ENCODE data around the gene ALOX12. TPM values are rescaled to one million over a fixed set of nuclear protein-coding genes. Genes with fewer than 3 reads are reported as not detected.

Gene ALOX12
- total RNA-seq, 1 experiment from 2014 or later = not detected

- intact Hi-C loops (cut with micrococcal nuclease) = no loop called here
- Histone ChIP-seq H3K9me2 (ENCODE audit: insufficient read depth) (no peaks in the 10 kb centered on the region), H3K79me2 (ENCODE audit: insufficient read depth, low read length) (no peaks in the 10 kb centered on the region), H3K27me3 (ENCODE audit: insufficient read depth, low read length) (no peaks in the 10 kb centered on the region), H3K9me3 (ENCODE audit: control insufficient read depth in 1 of 2, insufficient read depth in 1 of 2, low read depth in 1 of 2, low read length in 2 of 2) (no peaks in the 10 kb centered on the region), H3K4me1 (ENCODE audit: control insufficient read depth in 1 of 2, insufficient read depth in 2 of 2, low read length in 2 of 2) (peaks cover 6 to 44% of the 10 kb centered on the region in 2 experiments; a peak in 3 of 4 replicates), H3K36me3 (ENCODE audit: control insufficient read depth in 1 of 2, insufficient read depth in 2 of 2, low read length in 2 of 2) (no peaks in the 10 kb centered on the region), H3K4me2 (ENCODE audit: low read length) (peak overlapping the region; percentile 73), H3K9ac (ENCODE audit: low read length) (peak overlapping the region; percentile 43), H4K20me1 (ENCODE audit: insufficient read depth) (no peaks in the 10 kb centered on the region), H3K27ac (ENCODE audit: low read depth, low read length) (no peak overlapping the region), H3K4me3 (replicated peaks in 1 of 2; ENCODE audit: low read depth in 1 of 2, low read length in 2 of 2) (peak overlapping the region; percentile 11 to 38; a peak in 3 of 4 replicates), H2AFZ (ENCODE audit: low read depth, low read length, poor library complexity, severe bottlenecking) (no peak overlapping the region)
- ATAC-seq = peak; percentile 79
- TF ChIP-seq SIN3A (IDR thresholded peaks at IDR 0.05; ENCODE audit: low read depth) = no peak
- TF ChIP-seq ZNF274 (IDR thresholded peaks at IDR 0.05; ENCODE audit: low read depth, low read length) = no peak
- no peak for TF ChIP-seq ELF1 (IDR thresholded peaks at IDR 0.05; ENCODE audit: borderline replicate concordance, low read depth)
- TF ChIP-seq CTCF (IDR thresholded peaks at IDR 0.05 in 2 of 3, conservative IDR thresholded peaks at IDR 0.05 in 1 of 3; ENCODE audit: borderline replicate concordance in 1 of 3, insufficient read depth in 1 of 3, low read depth in 2 of 3, low read length in 2 of 3) = peak; percentile 55 to 90 (median 88); a peak in 5 of 6 replicates
- peak; percentile 85 for TF ChIP-seq RAD21 (IDR thresholded peaks at IDR 0.05; ENCODE audit: low read depth)
- no peak for TF ChIP-seq ZFX (IDR thresholded peaks at IDR 0.05)
- no peak for TF ChIP-seq YY1 (IDR thresholded peaks at IDR 0.05; ENCODE audit: extremely low read depth, insufficient replicate concordance, low read depth, low read length)
- TF ChIP-seq FOSL1 (IDR thresholded peaks at IDR 0.05; ENCODE audit: low read depth) = no peak
- DNase-seq (ENCODE audit: low read depth, low spot score) = no peak
- ChIA-PET CTCF (interaction anchor here (0.6 to 2.3 kb wide), 10 partner anchors 14 to 359 kb away, joined by 3 to 15 read pairs (median 4); partner anchors contain the start of gene SLC16A13), POLR2A (interaction anchor here (1.8 kb wide), 1 partner anchor 14 kb away, joined by 7 read pairs; the partner anchor contains the start of gene SLC16A13), RAD21 (ENCODE audit: low non-redundant PET in 1 of 2, low total read pairs in 2 of 2, uncharacterized antibody in 2 of 2, unreplicated experiment in 2 of 2) (interaction anchor here (0.6 to 1.6 kb wide), 3 partner anchors 114 to 282 kb away, joined by 3 to 4 read pairs (median 3); no protein-coding TSS in a partner anchor)
- BruUV-seq (replicated peaks) = no TSS peak
Observed at GRCh38 chr17:7021993-7022778, 26.3 kb downstream of the ALOX12 start.

Measured in HCT116 (cell line).